HUES6 (cell line): ENCODE results near the gene PARD3B.

ENCODE experiments used
- H3K27ac ChIP-seq: 2 replicates; pipeline ENCODE4 v1.7.0; 2013; ENCODE audit warnings: low read depth, mild to moderate bottlenecking, low read length, inconsistent platforms
- H3K27me3 ChIP-seq: 2 replicates; pipeline ENCODE4 v1.6.1; 2013; ENCODE audit warnings: low read length; ENCODE audit not compliant: control insufficient read depth, insufficient read depth
- H3K36me3 ChIP-seq: 2 replicates; pipeline ENCODE4 v1.6.1; 2013; ENCODE audit warnings: low read length; ENCODE audit not compliant: control insufficient read depth, insufficient read depth
- H3K4me1 ChIP-seq: 2 replicates; pipeline ENCODE4 v1.6.1; 2013; ENCODE audit warnings: low read length; ENCODE audit not compliant: control insufficient read depth, insufficient read depth
- H3K4me3 ChIP-seq: 2 replicates; pipeline ENCODE4 v1.5.1; 2013; ENCODE audit warnings: low read depth, low read length
- H3K9ac ChIP-seq: one replicate; pipeline ENCODE4 v1.6.1; 2013; ENCODE audit warnings: mild to moderate bottlenecking, low read length
- H3K9me3 ChIP-seq: 2 replicates; pipeline ENCODE4 v1.6.1; 2013; ENCODE audit warnings: low read depth, low read length; ENCODE audit not compliant: control insufficient read depth, insufficient read depth

Gene PARD3B

GRCh38 chr2:205054789-205055188 lies 509.5 kb downstream of the PARD3B start:
- Histone ChIP-seq H3K36me3 (no peaks in the 10 kb centered on the region), H3K9ac (no peak overlapping the region), H3K4me1 (peaks cover 4% of the 10 kb centered on the region; the same call in 1 of the 2 replicates), H3K27me3 (no peaks in the 10 kb centered on the region), H3K27ac (no peak overlapping the region), H3K4me3 (no peak overlapping the region), H3K9me3 (peaks cover 10% of the 10 kb centered on the region)

GRCh38 chr2:205055251-205055650 lies 510.0 kb downstream of the PARD3B start:
- H3K27me3 ChIP-seq = no peaks in the 10 kb centered on the region
- no peak overlapping the region for H3K9ac ChIP-seq
- peaks cover 8% of the 10 kb centered on the region for H3K9me3 ChIP-seq
- H3K27ac ChIP-seq = no peak overlapping the region
- H3K4me1 ChIP-seq = peaks cover 8% of the 10 kb centered on the region
- H3K4me3 ChIP-seq = no peak overlapping the region
- no peaks in the 10 kb centered on the region for H3K36me3 ChIP-seq

GRCh38 chr2:205056151-205056561 lies 510.9 kb downstream of the PARD3B start:
- Histone ChIP-seq H3K9ac (no peak overlapping the region), H3K4me1 (peaks cover 11% of the 10 kb centered on the region), H3K36me3 (no peaks in the 10 kb centered on the region), H3K27me3 (no peaks in the 10 kb centered on the region), H3K4me3 (no peak overlapping the region), H3K27ac (no peak overlapping the region), H3K9me3 (peaks cover 8% of the 10 kb centered on the region)

GRCh38 chr2:205058409-205058808 lies 513.1 kb downstream of the PARD3B start:
- Histone ChIP-seq H3K4me1 (peaks cover 11% of the 10 kb centered on the region), H3K27me3 (no peaks in the 10 kb centered on the region), H3K4me3 (no peak overlapping the region), H3K27ac (no peak overlapping the region), H3K9me3 (peaks cover 8% of the 10 kb centered on the region), H3K9ac (no peak overlapping the region), H3K36me3 (no peaks in the 10 kb centered on the region)

GRCh38 chr2:205060269-205060668 lies 515.0 kb downstream of the PARD3B start:
- H3K36me3 ChIP-seq = no peaks in the 10 kb centered on the region
- H3K9me3 ChIP-seq = peaks cover 8% of the 10 kb centered on the region
- no peak overlapping the region; the same call in 1 of the 2 replicates for H3K27ac ChIP-seq
- H3K27me3 ChIP-seq = no peaks in the 10 kb centered on the region
- no peak overlapping the region for H3K4me3 ChIP-seq
- H3K4me1 ChIP-seq = peaks cover 6% of the 10 kb centered on the region; the same call in 1 of the 2 replicates
- H3K9ac ChIP-seq = no peak overlapping the region

GRCh38 chr2:205066081-205066480 lies 520.8 kb downstream of the PARD3B start:
- Histone ChIP-seq H3K9me3 (no peaks in the 10 kb centered on the region), H3K27ac (no peak overlapping the region), H3K9ac (no peak overlapping the region), H3K4me1 (peaks cover 7% of the 10 kb centered on the region), H3K36me3 (no peaks in the 10 kb centered on the region), H3K4me3 (no peak overlapping the region), H3K27me3 (no peaks in the 10 kb centered on the region)

- no peaks in the 10 kb centered on the region for H3K36me3 ChIP-seq
- H3K9ac ChIP-seq = no peak overlapping the region
- H3K4me1 ChIP-seq = peaks cover 7% of the 10 kb centered on the region
- H3K27me3 ChIP-seq = no peaks in the 10 kb centered on the region
- no peaks in the 10 kb centered on the region for H3K9me3 ChIP-seq
- no peak overlapping the region for H3K27ac ChIP-seq
- no peak overlapping the region for H3K4me3 ChIP-seq
Measured at GRCh38 chr2:205069928-205070327, 524.7 kb downstream of the PARD3B start.

GRCh38 chr2:205070889-205071288 lies 525.6 kb downstream of the PARD3B start:
- H3K4me3 ChIP-seq = no peak overlapping the region
- no peaks in the 10 kb centered on the region for H3K36me3 ChIP-seq
- H3K27ac ChIP-seq = no peak overlapping the region
- H3K9me3 ChIP-seq = no peaks in the 10 kb centered on the region
- H3K27me3 ChIP-seq = no peaks in the 10 kb centered on the region
- peaks cover 7% of the 10 kb centered on the region for H3K4me1 ChIP-seq
- no peak overlapping the region for H3K9ac ChIP-seq

GRCh38 chr2:205073433-205074020 lies 528.3 kb downstream of the PARD3B start:
- H3K9ac ChIP-seq = no peak overlapping the region
- no peak overlapping the region for H3K27ac ChIP-seq
- no peaks in the 10 kb centered on the region for H3K27me3 ChIP-seq
- no peaks in the 10 kb centered on the region for H3K9me3 ChIP-seq
- H3K36me3 ChIP-seq = no peaks in the 10 kb centered on the region
- H3K4me1 ChIP-seq = peaks cover 7% of the 10 kb centered on the region
- H3K4me3 ChIP-seq = no peak overlapping the region

GRCh38 chr2:205076405-205076804 lies 531.1 kb downstream of the PARD3B start:
- Histone ChIP-seq H3K27me3 (no peaks in the 10 kb centered on the region), H3K36me3 (no peaks in the 10 kb centered on the region)

GRCh38 chr2:205077159-205077558 lies 531.9 kb downstream of the PARD3B start:
- H3K27me3 ChIP-seq = no peaks in the 10 kb centered on the region
- H3K4me3 ChIP-seq = no peak overlapping the region
- no peak overlapping the region for H3K27ac ChIP-seq
- H3K4me1 ChIP-seq = peaks cover 10% of the 10 kb centered on the region; the same call in 1 of the 2 replicates
- H3K36me3 ChIP-seq = no peaks in the 10 kb centered on the region
- no peak overlapping the region for H3K9ac ChIP-seq
- H3K9me3 ChIP-seq = no peaks in the 10 kb centered on the region

More at GRCh38 chr2:205076405-205076804, 531.1 kb downstream of the PARD3B start:
- H3K9me3 ChIP-seq = no peaks in the 10 kb centered on the region
- no peak overlapping the region for H3K4me3 ChIP-seq
- H3K27ac ChIP-seq = no peak overlapping the region
- no peak overlapping the region for H3K9ac ChIP-seq
- peaks cover 10% of the 10 kb centered on the region; the same call in 1 of the 2 replicates for H3K4me1 ChIP-seq
